GM20431 (cell line): ENCODE results near the gene CCM2L.
"Not testable (repeated sequence)": the region's sequence is repeated elsewhere in the genome, so short reads cannot be mapped to it uniquely, and the experiment has no call there.

ENCODE experiments used
- in situ Hi-C: fragments of 300-500 bp; cut with MseI, MboI; formaldehyde crosslinking; loops from one replicate; pipeline ENCODE4 v1.15.0; 2020; ENCODE audit warnings: low sequenced_read_pairs; ENCODE audit not compliant: unreplicated experiment

The CCM2L gene

DNA sequence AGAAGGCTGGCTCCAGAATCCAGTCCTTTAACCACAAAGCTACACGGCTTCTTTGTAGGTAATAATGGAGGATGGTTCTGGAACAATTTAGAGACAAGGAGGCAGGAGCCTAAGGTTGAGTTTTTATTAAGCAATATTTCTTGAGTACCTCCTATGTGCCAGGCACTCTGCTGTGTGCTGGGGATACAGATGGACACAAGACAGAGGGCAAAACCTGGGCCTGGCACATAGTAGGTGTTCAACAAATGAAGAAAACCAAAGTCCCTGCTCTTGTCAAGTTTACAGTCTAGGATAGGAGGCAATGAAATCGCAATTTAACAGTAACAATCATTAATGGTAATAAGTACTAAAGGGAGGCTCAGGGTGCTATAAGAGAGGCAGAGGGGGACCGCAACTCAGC, 17.4 kb downstream of the CCM2L start:
- in situ Hi-C loops, result no loop called here

GRCh38 chr20:32028647-32029372, 18.6 kb downstream of the CCM2L start:
- in situ Hi-C loops, result no loop called here

GRCh38 chr20:32029561-32029960, 19.3 kb downstream of the CCM2L start:
- in situ Hi-C loops, result no loop called here

DNA sequence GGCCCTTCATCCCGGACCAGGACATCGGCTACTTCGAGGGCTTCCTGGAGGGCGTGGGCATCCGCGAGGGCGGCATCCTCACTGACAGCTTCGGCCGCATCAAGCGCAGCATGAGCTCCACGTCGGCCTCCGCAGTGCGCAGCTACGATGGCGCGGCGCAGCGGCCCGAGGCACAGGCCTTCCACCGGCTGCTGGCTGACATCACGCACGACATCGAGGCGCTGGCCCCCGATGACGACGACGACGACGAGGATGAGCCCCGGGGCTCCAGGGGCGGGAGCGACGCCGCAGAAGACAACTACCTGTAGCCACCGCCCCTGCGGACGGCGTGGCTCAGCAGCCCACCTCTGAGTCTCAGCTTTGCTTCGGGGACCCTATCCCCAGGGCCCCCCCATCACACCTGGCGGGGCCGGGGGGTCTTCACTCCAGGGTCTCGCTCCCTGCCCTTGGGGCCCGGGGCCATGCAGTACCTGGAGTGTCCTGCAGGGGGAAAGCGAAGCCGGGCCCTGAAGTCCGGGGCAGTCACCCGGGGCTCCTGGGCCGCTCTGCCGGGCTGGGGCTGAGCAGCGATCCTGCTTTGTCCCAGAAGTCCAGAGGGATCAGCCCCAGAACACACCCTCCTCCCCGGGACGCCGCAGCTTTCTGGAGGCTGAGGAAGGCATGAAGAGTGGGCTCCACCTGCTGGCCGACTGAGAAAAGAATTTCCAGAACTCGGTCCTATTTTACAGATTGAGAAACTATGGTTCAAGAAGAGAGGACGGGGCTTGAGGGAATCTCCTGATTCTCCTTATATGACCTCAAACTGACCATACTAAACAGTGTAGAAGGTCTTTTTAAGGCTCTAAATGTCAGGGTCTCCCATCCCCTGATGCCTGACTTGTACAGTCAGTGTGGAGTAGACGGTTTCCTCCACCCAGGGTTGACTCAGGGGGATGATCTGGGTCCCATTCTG, 21.0 kb downstream of the CCM2L start:
- in situ Hi-C loops, result no loop called here

DNA sequence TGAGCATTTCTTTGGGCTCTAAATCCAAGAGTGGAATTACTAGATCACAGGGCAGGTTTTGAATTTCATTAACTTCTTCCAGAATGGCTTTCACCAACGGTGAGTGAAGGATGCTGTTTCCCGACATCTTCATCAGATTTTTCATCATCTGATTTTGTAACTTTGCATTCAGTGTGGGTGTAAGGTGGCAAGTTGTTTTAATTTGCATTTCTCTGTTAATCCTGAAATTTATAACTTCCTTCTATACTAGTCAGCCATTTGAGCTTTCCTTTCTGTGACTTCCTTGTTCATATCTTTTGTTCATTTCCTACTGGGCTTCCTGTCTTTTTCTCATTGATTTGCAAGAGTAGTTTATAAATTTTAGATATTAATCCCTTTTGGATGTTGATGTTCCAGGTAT, 23.1 kb downstream of the CCM2L start:
- in situ Hi-C loops, result no loop called here

GRCh38 chr20:32033721-32034120, 23.5 kb downstream of the CCM2L start:
- in situ Hi-C loops, result not testable (repeated sequence)

- in situ Hi-C loops, result no loop called here
These were observed 24.6 kb downstream of the CCM2L start for GRCh38 chr20:32034581-32035425.

GRCh38 chr20:32035426-32035779, 25.2 kb downstream of the CCM2L start:
- in situ Hi-C loops, result no loop called here

- in situ Hi-C loops, result no loop called here
These were observed 26.0 kb downstream of the CCM2L start for GRCh38 chr20:32036252-32036651.

- in situ Hi-C loops, result no loop called here
These were observed 26.7 kb downstream of the CCM2L start for GRCh38 chr20:32036716-32037485.

DNA sequence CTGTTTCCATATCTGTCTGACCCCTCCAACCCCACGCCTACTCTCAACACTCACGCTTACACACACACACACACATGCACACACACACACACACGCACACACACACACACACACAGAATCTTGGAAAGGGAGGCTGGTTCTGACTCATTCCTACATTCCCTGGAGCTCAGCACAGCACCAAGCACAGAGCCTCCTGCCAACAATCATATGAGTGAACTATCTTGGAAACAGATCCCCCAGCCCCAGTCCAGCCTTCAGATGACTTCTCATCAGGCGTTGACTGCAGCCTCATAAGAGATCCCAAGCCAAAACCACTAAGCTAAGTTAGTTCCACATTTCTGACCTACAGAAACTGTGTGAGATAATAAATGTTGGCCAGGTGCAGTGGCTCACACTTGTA, 27.7 kb downstream of the CCM2L start:
- in situ Hi-C loops, result no loop called here

DNA sequence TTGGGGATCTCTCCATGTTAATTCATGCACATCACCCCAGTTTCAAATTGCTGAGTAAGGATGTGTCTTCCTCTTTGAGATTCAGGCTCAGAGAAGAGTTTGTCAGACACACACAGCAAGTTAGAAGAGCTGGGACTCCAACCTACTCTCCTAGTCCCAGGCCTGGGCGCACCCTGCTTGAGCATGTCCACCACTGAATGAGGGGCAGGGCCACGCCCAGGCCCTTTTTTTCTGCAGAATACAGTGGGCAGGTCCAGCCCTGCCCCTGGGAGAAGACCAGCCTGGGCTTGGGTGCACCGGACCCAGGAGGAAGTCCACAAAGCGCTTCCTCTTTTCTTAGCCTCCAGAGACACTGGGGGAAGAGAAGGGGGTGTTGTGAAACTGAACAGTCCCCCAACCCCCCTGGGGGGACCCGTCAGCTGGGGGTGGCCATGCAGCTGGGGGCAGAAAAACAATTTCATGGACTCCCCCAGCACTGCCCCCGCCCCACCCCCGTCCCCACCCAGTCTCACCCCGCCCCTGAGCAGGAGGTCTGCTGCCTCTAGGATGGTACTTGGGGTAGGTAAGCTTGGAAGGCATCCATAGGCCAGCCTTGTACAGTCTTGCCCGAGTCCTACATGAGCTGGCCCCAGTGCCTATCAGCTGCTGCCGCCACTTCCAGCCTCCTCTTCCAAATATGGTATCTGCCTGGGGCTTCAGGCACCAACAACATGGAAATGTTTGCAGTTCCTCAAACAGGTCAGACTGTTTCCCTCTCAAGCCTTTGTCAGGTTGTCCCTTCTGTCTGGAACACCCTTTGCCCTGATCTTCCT, 30.1 kb downstream of the CCM2L start:
- in situ Hi-C loops, result no loop called here

DNA sequence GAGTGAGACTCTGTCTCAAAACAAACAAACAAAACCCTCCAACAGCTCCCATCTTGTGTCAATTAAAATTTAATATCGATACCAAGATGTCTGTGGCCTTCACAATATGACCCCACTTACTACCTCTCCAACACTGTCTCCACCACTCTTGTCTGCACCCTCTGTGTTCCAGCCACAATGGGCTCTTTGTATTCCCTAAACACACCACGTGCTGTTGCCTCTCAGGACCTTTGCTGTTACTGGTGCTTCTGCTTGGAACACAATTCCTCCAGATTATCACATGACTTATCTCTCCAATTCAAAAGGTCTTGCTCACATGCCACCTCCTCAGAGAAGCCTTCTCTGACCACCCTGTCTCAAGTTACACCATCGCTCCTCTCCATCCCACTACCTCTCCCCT, 35.8 kb downstream of the CCM2L start:
- in situ Hi-C loops, result no loop called here

DNA sequence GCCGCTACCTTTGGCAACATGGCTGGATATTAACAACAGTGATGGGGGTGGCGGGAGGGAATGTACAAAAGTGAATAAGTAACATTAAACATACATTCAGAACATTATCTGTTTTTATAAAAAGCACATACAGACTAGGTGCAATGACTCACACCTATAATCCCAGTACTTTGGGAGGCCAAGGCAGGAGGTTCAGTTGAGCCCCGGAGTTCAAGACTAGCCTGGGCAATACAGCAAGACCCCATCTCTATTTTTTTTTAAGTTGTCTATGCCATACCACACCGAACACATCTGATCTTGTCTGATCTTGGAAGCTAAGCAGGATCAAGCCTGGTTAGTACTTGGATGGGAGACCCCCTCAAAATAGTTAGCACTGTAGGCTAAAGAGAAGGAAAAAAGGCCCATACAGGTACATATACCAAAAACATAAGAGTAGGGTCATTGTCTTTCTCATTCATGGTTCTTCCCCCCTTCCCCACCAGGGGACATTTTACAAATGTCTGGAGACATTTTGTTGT, 40.1 kb downstream of the CCM2L start:
- in situ Hi-C loops, result no loop called here

DNA sequence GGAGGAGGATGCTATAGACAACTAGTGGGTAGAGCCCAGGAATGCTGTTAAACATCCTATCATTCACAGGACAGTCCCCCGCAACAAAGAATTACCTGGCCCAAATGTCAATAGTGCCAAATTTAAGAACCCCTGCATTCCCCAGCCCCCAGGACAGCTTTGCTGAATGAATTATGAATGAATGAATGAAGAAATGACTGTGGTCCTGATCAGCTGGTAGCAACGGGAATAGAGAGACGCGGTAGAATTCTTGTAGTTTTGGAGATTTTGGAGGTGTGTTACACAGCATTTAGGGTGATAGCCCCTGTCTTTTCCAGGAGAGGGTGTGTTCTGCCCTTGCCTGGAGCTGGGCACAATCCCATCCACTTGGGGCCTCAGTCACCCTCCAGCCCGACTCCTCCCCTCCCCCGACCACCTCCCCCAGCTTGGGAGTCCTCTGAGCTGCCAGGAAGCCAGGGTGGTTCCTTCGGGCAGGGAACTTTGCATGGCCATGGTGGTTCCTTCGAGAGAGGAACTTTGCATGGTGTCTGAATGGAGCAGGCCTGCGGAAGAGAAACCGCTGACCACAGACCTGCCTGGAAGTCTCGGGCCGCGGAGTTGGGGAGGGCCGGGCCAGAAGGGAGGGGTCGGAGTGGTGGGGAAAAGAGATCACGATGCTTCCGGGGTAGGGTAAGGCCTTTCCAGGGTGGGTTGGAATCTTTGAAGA, 40.8 kb downstream of the CCM2L start:
- in situ Hi-C loops, result no loop called here

DNA sequence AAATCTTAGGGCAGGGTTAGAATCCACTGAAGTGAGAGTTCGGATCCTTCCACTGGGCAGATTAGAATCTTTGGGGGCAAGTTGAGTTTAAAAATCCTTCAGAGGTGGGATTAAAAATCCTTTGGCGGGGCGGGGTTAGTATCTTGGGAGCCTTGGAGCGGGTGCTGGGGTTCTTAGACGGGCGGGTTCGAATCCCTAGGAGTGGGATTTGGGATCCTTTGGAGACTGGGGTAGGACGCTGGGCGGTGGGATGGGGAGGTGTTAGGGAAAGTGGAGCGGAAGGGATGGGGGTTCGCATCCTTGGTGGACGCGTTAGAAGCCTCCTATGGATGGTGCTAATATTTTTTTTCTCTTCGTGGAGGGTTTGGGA, 41.5 kb downstream of the CCM2L start:
- in situ Hi-C loops, result no loop called here

- in situ Hi-C loops, result no loop called here
These were observed 42.0 kb downstream of the CCM2L start, which contains the start of gene HCK for GRCh38 chr20:32052090-32052777. Gene HCK, plus strand, starts transcription at chr20:32052242.
